ENCODE results near the gene CGB1. TPM values are rescaled to one million over a fixed set of nuclear protein-coding genes. Genes with fewer than 3 reads are reported as not detected.
"Not testable (repeated sequence)": the region's sequence is repeated elsewhere in the genome, so short reads cannot be mapped to it uniquely, and the experiment has no call there.

The CGB1 gene
- total and polyA plus RNA-seq, 9 of the 15 experiments (the other 6 are each of a cell fraction or from before 2014, with no cell fraction given) = not detected

DNA sequence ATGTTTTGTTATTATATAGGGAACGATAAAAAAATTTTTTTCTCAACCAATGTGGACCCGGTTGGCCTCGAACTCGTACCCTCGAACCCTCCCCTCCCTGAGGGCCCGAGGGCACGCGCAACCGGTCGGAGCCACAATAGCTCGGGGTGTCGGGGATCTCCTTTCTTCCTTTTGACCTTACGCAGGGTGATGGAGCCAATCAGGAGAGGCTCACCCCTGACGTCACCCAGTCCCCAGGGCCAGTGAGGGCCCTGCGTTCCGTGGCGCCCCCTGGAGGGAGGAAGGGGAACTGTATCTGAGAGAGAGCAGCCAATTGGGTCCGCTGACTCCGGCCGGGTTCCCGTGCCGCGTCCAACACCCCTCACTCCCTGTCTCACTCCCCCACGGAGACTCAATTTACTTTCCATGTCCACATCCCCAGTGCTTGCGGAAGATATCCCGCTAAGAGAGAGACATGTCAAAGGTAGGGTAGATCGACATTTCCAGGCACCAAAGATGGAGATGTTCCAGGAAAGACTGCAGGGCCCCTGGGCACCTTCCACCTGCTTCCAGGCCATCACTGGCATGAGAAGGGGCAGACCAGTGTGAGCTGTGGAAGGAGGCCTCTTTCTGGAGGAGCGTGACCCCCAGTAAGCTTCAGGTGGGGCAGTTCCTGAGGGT, 4.9 kb downstream of the CGB1 start, which contains the start of gene CGB2 (continued):
- TF ChIP-seq, protein P1, sequence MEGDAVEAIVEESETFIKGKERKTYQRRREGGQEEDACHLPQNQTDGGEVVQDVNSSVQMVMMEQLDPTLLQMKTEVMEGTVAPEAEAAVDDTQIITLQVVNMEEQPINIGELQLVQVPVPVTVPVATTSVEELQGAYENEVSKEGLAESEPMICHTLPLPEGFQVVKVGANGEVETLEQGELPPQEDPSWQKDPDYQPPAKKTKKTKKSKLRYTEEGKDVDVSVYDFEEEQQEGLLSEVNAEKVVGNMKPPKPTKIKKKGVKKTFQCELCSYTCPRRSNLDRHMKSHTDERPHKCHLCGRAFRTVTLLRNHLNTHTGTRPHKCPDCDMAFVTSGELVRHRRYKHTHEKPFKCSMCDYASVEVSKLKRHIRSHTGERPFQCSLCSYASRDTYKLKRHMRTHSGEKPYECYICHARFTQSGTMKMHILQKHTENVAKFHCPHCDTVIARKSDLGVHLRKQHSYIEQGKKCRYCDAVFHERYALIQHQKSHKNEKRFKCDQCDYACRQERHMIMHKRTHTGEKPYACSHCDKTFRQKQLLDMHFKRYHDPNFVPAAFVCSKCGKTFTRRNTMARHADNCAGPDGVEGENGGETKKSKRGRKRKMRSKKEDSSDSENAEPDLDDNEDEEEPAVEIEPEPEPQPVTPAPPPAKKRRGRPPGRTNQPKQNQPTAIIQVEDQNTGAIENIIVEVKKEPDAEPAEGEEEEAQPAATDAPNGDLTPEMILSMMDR (IDR thresholded peaks at IDR 0.05 in 2 of 3, conservative IDR thresholded peaks at IDR 0.05 in 1 of 3; ENCODE audit: insufficient read depth in 2 of 3, low read depth in 1 of 3, low read length in 3 of 3) = peak; percentile 56 to 84 (median 67)
- TF ChIP-seq KDM1A (IDR thresholded peaks at IDR 0.05) = peak; percentile 57 to 83
- TF ChIP-seq KLF16 (IDR thresholded peaks at IDR 0.05) = 0 out of 2 replicates have a peak, but pooled peaks have one; percentile 22
- peak; percentile 76 for TF ChIP-seq NR2C1 (IDR thresholded peaks at IDR 0.05)
- TF ChIP-seq NR2C1 (tag; IDR thresholded peaks at IDR 0.05) = peak; percentile 59
- TF ChIP-seq, protein P2, sequence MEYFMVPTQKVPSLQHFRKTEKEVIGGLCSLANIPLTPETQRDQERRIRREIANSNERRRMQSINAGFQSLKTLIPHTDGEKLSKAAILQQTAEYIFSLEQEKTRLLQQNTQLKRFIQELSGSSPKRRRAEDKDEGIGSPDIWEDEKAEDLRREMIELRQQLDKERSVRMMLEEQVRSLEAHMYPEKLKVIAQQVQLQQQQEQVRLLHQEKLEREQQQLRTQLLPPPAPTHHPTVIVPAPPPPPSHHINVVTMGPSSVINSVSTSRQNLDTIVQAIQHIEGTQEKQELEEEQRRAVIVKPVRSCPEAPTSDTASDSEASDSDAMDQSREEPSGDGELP (CRISPR knock-in tag; IDR thresholded peaks at IDR 0.05; ENCODE audit: borderline replicate concordance) = peak; percentile 45; the same call in 1 of the 2 replicates
- peak; percentile 71 to 78 for TF ChIP-seq NRF1 (conservative IDR thresholded peaks at IDR 0.05 in 1 of 2, IDR thresholded peaks at IDR 0.05 in 1 of 2)
- peak; percentile 33; the same call in 1 of the 2 replicates for TF ChIP-seq MYC (IDR thresholded peaks at IDR 0.05; ENCODE audit: low read depth, low read length)
- not testable (repeated sequence) for TF ChIP-seq MYC (CRISPR knock-in tag; IDR thresholded peaks at IDR 0.05; ENCODE audit: borderline replicate concordance, low read depth)
- peak; percentile 45; the same call in 1 of the 2 replicates for TF ChIP-seq SOX6 (IDR thresholded peaks at IDR 0.05)
- peak; percentile 16 to 60; a peak in 2 of 4 replicates for TF ChIP-seq RAD21 (CRISPR knock-in tag; conservative IDR thresholded peaks at IDR 0.05 in 1 of 2, IDR thresholded peaks at IDR 0.05 in 1 of 2)
- TF ChIP-seq, protein P3, sequence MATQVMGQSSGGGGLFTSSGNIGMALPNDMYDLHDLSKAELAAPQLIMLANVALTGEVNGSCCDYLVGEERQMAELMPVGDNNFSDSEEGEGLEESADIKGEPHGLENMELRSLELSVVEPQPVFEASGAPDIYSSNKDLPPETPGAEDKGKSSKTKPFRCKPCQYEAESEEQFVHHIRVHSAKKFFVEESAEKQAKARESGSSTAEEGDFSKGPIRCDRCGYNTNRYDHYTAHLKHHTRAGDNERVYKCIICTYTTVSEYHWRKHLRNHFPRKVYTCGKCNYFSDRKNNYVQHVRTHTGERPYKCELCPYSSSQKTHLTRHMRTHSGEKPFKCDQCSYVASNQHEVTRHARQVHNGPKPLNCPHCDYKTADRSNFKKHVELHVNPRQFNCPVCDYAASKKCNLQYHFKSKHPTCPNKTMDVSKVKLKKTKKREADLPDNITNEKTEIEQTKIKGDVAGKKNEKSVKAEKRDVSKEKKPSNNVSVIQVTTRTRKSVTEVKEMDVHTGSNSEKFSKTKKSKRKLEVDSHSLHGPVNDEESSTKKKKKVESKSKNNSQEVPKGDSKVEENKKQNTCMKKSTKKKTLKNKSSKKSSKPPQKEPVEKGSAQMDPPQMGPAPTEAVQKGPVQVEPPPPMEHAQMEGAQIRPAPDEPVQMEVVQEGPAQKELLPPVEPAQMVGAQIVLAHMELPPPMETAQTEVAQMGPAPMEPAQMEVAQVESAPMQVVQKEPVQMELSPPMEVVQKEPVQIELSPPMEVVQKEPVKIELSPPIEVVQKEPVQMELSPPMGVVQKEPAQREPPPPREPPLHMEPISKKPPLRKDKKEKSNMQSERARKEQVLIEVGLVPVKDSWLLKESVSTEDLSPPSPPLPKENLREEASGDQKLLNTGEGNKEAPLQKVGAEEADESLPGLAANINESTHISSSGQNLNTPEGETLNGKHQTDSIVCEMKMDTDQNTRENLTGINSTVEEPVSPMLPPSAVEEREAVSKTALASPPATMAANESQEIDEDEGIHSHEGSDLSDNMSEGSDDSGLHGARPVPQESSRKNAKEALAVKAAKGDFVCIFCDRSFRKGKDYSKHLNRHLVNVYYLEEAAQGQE (IDR thresholded peaks at IDR 0.05; ENCODE audit: borderline replicate concordance) = peak; percentile 52
- TF ChIP-seq, protein P3 (CRISPR knock-in tag; IDR thresholded peaks at IDR 0.05; ENCODE audit: low read depth) = not testable (repeated sequence)

Data from K562 (cell line).